MCF 10A (cell line): ENCODE measurements around the gene PLEKHA3. TPM values are rescaled to one million over a fixed set of nuclear protein-coding genes. Genes with fewer than 3 reads are reported as not detected.
"Not testable (repeated sequence)": the region's sequence is repeated elsewhere in the genome, so short reads cannot be mapped to it uniquely, and the experiment has no call there.

Experiments used
- BruUV-seq: library from RNA; stranded (reverse); fragments of 400-500 nt; replicated peaks from 2 replicates; lab custom pipeline; 2021; lab: Mats Ljungman, UMichigan
- CTCF ChIA-PET: fragments of 300-600 bp; sonication (Branson Sonifier 250); formaldehyde crosslinking; extraction: SDS; loops from one replicate; lab custom pipeline; 2021; ENCODE audit warnings: antibody characterized with exemption, inconsistent platforms; lab: Yijun Ruan, JAX
- POLR2A ChIA-PET: fragments of 300-600, 350-650 bp; sonication (Branson Sonifier 250); formaldehyde crosslinking; extraction: SDS; loops from one replicate; lab custom pipeline; 2020; ENCODE audit warnings: antibody characterized with exemption, inconsistent platforms; lab: Yijun Ruan, JAX
- DNase-seq: peaks from one replicate; pipeline ENCODE4 v3.0.0-alpha.2; 2018; ENCODE audit not compliant: unreplicated experiment
- H3K27ac Mint-ChIP-seq: one replicate; pipeline ENCODE4 v1.8.0; 2022; ENCODE audit warnings: mild to moderate bottlenecking, low read depth, mixed read lengths; ENCODE audit not compliant: unreplicated experiment
- H3K27me3 Mint-ChIP-seq: one replicate; pipeline ENCODE4 v1.8.0; 2022; ENCODE audit warnings: mixed read lengths; ENCODE audit not compliant: insufficient read depth, unreplicated experiment
- H3K36me3 Mint-ChIP-seq: one replicate; pipeline ENCODE4 v1.8.0; 2022; ENCODE audit warnings: mild to moderate bottlenecking, moderate library complexity, mixed read lengths; ENCODE audit not compliant: insufficient read depth, unreplicated experiment
- H3K4me1 Mint-ChIP-seq: one replicate; pipeline ENCODE4 v1.8.0; 2022; ENCODE audit warnings: mixed read lengths; ENCODE audit not compliant: insufficient read depth, unreplicated experiment
- H3K4me3 Mint-ChIP-seq: one replicate; pipeline ENCODE4 v1.8.0; 2022; ENCODE audit warnings: mild to moderate bottlenecking, moderate library complexity, mixed read lengths; ENCODE audit not compliant: unreplicated experiment
- H3K9me3 Mint-ChIP-seq: one replicate; pipeline ENCODE4 v1.8.0; 2022; ENCODE audit warnings: mixed read lengths; ENCODE audit not compliant: unreplicated experiment
- CTCF ChIP-seq: fragments of 200-600 bp; IDR thresholded peaks from one replicate; pipeline ENCODE4 v1.8.0; 2022; ENCODE audit warnings: antibody characterized with exemption, mild to moderate bottlenecking; ENCODE audit not compliant: unreplicated experiment
- intact Hi-C: fragments of 100-400 bp; cut with micrococcal nuclease; formaldehyde crosslinking; loops from 2 replicates; pipeline ENCODE4 v1.14.1; 2022
- total RNA-seq: library from RNA; stranded (reverse); gene quantifications from 2 replicates; pipeline ENCODE4 v1.2.3, GENCODE V29; 2022

Gene PLEKHA3
- total RNA-seq, 1 experiment from 2014 or later: 29.8 TPM

DNA sequence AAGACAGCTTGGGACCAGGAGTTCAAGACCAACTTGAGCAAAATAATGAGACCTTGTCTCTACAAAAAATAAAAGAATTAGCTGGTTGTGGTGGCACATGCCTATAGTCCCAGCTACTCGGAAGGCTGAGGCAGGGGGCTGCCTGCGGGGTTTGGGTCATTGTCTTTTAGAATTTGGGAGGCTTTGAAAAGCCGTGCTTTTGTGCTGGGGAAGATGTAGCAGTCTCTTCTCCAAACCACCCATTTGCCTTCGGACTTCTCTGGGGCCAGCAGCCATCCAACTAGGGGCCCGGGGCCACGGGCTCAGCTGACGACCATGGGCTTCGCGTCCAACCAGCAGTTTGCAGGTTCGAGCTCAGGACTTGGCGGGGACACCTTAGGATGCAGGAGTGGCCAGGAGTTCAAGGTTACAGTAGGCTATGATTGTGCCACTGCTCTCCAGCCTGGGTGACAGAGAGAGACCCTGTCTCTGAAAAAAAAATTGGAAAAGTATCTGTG, 22.8 kb upstream of the PLEKHA3 start:
- no peak overlapping the region for H3K27ac Mint-ChIP-seq
- ChIA-PET CTCF (interaction anchor here (0.7 to 1.7 kb wide), 4 partner anchors 13 to 694 kb away, joined by 3 to 4 read pairs (median 3); no protein-coding TSS in a partner anchor), POLR2A (interaction anchor here (1.5 kb wide), 1 partner anchor 23 kb away, joined by 7 read pairs; the partner anchor contains the start of gene PLEKHA3)
- no peaks in the 10 kb centered on the region for H3K9me3 Mint-ChIP-seq
- DNase-seq: no peak
- H3K36me3 Mint-ChIP-seq: no peaks in the 10 kb centered on the region
- no peaks in the 10 kb centered on the region for H3K27me3 Mint-ChIP-seq
- no peak overlapping the region for H3K4me3 Mint-ChIP-seq
- BruUV-seq: no TSS peak
- TF ChIP-seq CTCF: no peak
- intact Hi-C loops: no loop called here
- H3K4me1 Mint-ChIP-seq: no peaks in the 10 kb centered on the region

DNA sequence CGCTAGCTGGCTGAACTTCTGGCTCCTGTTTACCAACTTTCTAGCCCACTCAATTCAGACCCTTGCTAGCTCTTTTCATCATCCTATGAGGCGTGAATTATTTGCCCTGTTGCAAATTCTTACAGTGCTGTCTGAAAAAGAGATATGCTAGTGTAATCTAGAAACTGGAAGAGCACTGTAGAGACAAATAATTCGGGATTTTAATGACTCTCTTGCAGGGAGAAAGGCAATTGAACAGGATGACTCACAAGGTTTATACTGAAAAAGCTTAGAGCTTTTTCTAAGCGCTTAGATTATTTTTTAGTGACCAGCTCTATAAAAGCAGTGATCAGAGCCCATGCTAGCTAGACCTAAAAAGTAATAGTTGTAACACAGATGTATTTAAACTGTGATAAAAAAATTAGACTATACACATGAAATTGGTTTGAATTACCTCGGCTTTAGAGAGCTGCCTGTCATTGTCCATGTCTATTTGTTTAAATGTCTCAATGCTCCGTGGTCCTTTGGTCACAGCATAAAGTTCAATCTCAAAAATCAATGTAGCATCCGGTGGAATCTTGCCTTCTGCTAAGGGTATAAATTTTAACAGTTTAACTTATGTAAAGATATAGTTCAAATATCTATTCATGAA, 10.9 kb upstream of the PLEKHA3 start:
- Mint-ChIP-seq H3K4me3 (no peak overlapping the region), H3K27me3 (no peaks in the 10 kb centered on the region), H3K9me3 (no peaks in the 10 kb centered on the region), H3K36me3 (peaks cover 20% of the 10 kb centered on the region), H3K27ac (no peak overlapping the region), H3K4me1 (no peaks in the 10 kb centered on the region)
- no peak for DNase-seq
- ChIA-PET POLR2A (interaction anchor here (1.0 kb wide), 1 partner anchor 18 kb away, joined by 6 read pairs; the partner anchor contains the start of genes PJVK and PRKRA), CTCF (interaction anchor here (0.7 to 1.5 kb wide), 2 partner anchors 11 to 1371 kb away, joined by 3 to 4 read pairs; no protein-coding TSS in a partner anchor)
- intact Hi-C loops: no loop called here
- BruUV-seq: no TSS peak
- TF ChIP-seq CTCF: no peak

GRCh38 chr2:178471313-178471712, 8.9 kb upstream of the PLEKHA3 start:
- H3K4me1 Mint-ChIP-seq, H3K27me3 Mint-ChIP-seq, H3K9me3 Mint-ChIP-seq, BruUV-seq, intact Hi-C loops, DNase-seq, H3K27ac Mint-ChIP-seq, H3K4me3 Mint-ChIP-seq: not testable (repeated sequence)
- peaks cover 15% of the 10 kb centered on the region for H3K36me3 Mint-ChIP-seq
- ChIA-PET POLR2A (interaction anchor here (0.7 to 2.9 kb wide), 3 partner anchors 18 to 53 kb away, joined by 3 to 14 read pairs (median 5); partner anchors contain the start of genes PJVK and PRKRA), CTCF (interaction anchor here (0.7 kb wide), 2 partner anchors 53 to 344 kb away, joined by 3 read pairs; no protein-coding TSS in a partner anchor)

GRCh38 chr2:178473373-178473772, 6.9 kb upstream of the PLEKHA3 start:
- CTCF ChIA-PET: interaction anchor here (0.6 kb wide), 2 partner anchors 41 to 265 kb away, joined by 3 to 10 read pairs; no protein-coding TSS in a partner anchor
- Mint-ChIP-seq H3K4me3 (no peak overlapping the region), H3K27ac (no peak overlapping the region), H3K4me1 (peaks cover 4% of the 10 kb centered on the region), H3K9me3 (no peaks in the 10 kb centered on the region), H3K27me3 (no peaks in the 10 kb centered on the region), H3K36me3 (peaks cover 10% of the 10 kb centered on the region)
- intact Hi-C loops: no loop called here
- BruUV-seq: no TSS peak
- no peak for TF ChIP-seq CTCF
- DNase-seq: no peak
- POLR2A ChIA-PET: interaction anchor here (1.0 to 2.9 kb wide), 2 partner anchors 19 to 22 kb away, joined by 3 to 14 read pairs; partner anchors contain the start of genes PJVK and PRKRA
